Peyer's patch (tissue), 4 donors: Measurements from ENCODE around the gene ZNF441.

Experiments
- POLR2A ChIP-seq, 2 donors: fragments of 450-650 bp; IDR thresholded peaks; one replicate each; pipeline ENCODE4 v1.5.1; 2017; ENCODE audit warnings: antibody characterized with exemption in 2 of 2, mild to moderate bottlenecking in 2 of 2, moderate library complexity in 2 of 2
- TF ChIP-seq, protein P1 (sequence below), 6 experiments: fragments of 450-650 bp in 4 of 6; fragments of 200-600 bp in 2 of 6; sonication (generic) in 1 of 6; IDR thresholded peaks; one replicate each; pipeline ENCODE4 v1.5.1; 2017 to 2019; ENCODE audit warnings: antibody characterized with exemption in 6 of 6, mild to moderate bottlenecking in 3 of 6, moderate library complexity in 1 of 6

GRCh38 chr19:11806354-11807098 lies 39.7 kb downstream of the ZNF441 start:
- no peak for TF ChIP-seq POLR2A (IDR thresholded peaks at IDR 0.05)
- TF ChIP-seq, protein P1, sequence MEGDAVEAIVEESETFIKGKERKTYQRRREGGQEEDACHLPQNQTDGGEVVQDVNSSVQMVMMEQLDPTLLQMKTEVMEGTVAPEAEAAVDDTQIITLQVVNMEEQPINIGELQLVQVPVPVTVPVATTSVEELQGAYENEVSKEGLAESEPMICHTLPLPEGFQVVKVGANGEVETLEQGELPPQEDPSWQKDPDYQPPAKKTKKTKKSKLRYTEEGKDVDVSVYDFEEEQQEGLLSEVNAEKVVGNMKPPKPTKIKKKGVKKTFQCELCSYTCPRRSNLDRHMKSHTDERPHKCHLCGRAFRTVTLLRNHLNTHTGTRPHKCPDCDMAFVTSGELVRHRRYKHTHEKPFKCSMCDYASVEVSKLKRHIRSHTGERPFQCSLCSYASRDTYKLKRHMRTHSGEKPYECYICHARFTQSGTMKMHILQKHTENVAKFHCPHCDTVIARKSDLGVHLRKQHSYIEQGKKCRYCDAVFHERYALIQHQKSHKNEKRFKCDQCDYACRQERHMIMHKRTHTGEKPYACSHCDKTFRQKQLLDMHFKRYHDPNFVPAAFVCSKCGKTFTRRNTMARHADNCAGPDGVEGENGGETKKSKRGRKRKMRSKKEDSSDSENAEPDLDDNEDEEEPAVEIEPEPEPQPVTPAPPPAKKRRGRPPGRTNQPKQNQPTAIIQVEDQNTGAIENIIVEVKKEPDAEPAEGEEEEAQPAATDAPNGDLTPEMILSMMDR (IDR thresholded peaks at IDR 0.05) = no peak
